WTC11 (cell line): Measurements from ENCODE around the gene PDZRN3. TPM values are rescaled to one million over a fixed set of nuclear protein-coding genes. Genes with fewer than 3 reads are reported as not detected.

Source experiments
- ATAC-seq: fragments of 200-7000 bp; cut with Tn5 transposase; 2 replicates; pipeline ENCODE4 v1.10.0; 2021; ENCODE audit warnings: mild to moderate bottlenecking, moderate library complexity
- CTCF ChIA-PET: fragments of 300-600 bp; sonication (Branson Sonifier 250); formaldehyde crosslinking; loops from one replicate; lab custom pipeline; 2021; ENCODE audit warnings: antibody characterized with exemption; lab: Charles Lee
- POLR2A ChIA-PET: fragments of 350-600 bp; sonication (Branson Sonifier 250); formaldehyde crosslinking; loops from one replicate; lab custom pipeline; 2021; ENCODE audit warnings: antibody characterized with exemption; lab: Charles Lee
- DNase-seq: peaks from one replicate; pipeline ENCODE4 v3.0.0; 2021; ENCODE audit warnings: low spot score
- H3K27ac Mint-ChIP-seq: 2 replicates; pipeline ENCODE4 v1.8.0; 2021; ENCODE audit warnings: mixed read lengths
- H3K27me3 Mint-ChIP-seq: 2 replicates; pipeline ENCODE4 v1.8.0; 2021; ENCODE audit warnings: low read depth, mild to moderate bottlenecking, moderate library complexity, mixed read lengths
- H3K36me3 Mint-ChIP-seq: 2 replicates; pipeline ENCODE4 v1.8.0; 2021; ENCODE audit warnings: mixed read lengths
- H3K4me1 Mint-ChIP-seq: 2 replicates; pipeline ENCODE4 v1.8.0; 2022; ENCODE audit warnings: mixed read lengths
- H3K4me3 Mint-ChIP-seq: 2 replicates; pipeline ENCODE4 v1.8.0; 2021; ENCODE audit warnings: mild to moderate bottlenecking, moderate library complexity, mixed read lengths
- H3K9me3 Mint-ChIP-seq: 2 replicates; pipeline ENCODE4 v1.8.0; 2021; ENCODE audit warnings: mixed read lengths
- NR1H2 ChIP-seq: sonication (generic); formaldehyde crosslinking; IDR thresholded peaks from 2 replicates; pipeline ENCODE4 v1.9.0; 2021; ENCODE audit warnings: mild to moderate bottlenecking, moderate library complexity, missing genetic modification reagents
- SMAD4 ChIP-seq: sonication (generic); formaldehyde crosslinking; IDR thresholded peaks from 2 replicates; pipeline ENCODE4 v1.8.0; 2022; ENCODE audit warnings: mild to moderate bottlenecking, missing genetic modification reagents
- SP1 ChIP-seq: sonication (generic); formaldehyde crosslinking; conservative IDR thresholded peaks from 2 replicates; pipeline ENCODE4 v1.8.1; 2022; ENCODE audit warnings: missing genetic modification reagents
- TCF7 ChIP-seq: sonication (generic); formaldehyde crosslinking; IDR thresholded peaks from 2 replicates; pipeline ENCODE4 v1.8.0; 2022; ENCODE audit warnings: mild to moderate bottlenecking, low read depth, missing genetic modification reagents, moderate library complexity
- TP53 ChIP-seq: sonication (generic); formaldehyde crosslinking; IDR thresholded peaks from 2 replicates; pipeline ENCODE4 v1.8.1; 2023; ENCODE audit warnings: mild to moderate bottlenecking, missing genetic modification reagents
- ZNF138 ChIP-seq: sonication (generic); formaldehyde crosslinking; conservative IDR thresholded peaks from 2 replicates; pipeline ENCODE4 v1.8.1; 2022; ENCODE audit warnings: mild to moderate bottlenecking, moderate library complexity, missing genetic modification reagents
- ZNF263 ChIP-seq: sonication (generic); formaldehyde crosslinking; IDR thresholded peaks from 2 replicates; pipeline ENCODE4 v1.8.1; 2022; ENCODE audit warnings: low read depth, mild to moderate bottlenecking, moderate library complexity, missing genetic modification reagents
- ZNF317 ChIP-seq: sonication (generic); formaldehyde crosslinking; IDR thresholded peaks from 2 replicates; pipeline ENCODE4 v1.8.1; 2023; ENCODE audit warnings: low read depth, mild to moderate bottlenecking, moderate library complexity, missing genetic modification reagents, borderline replicate concordance
- ZNF416 ChIP-seq: fragments of 250-450 bp; sonication (Bioruptor Pico); IDR thresholded peaks from 2 replicates; pipeline ENCODE4 v1.9.0; 2021; ENCODE audit warnings: mild to moderate bottlenecking, inconsistent platforms
- ZNF671 ChIP-seq: fragments of 250-450 bp; sonication (Bioruptor Pico); IDR thresholded peaks from 2 replicates; pipeline ENCODE4 v1.8.0; 2021; ENCODE audit warnings: mild to moderate bottlenecking
- total RNA-seq: library from RNA; stranded (reverse); gene quantifications from 3 replicates; pipeline ENCODE4 v1.2.3, GENCODE V29; 2021
- TF ChIP-seq, protein P1 (sequence below): sonication (generic); formaldehyde crosslinking; IDR thresholded peaks from 2 replicates; pipeline ENCODE4 v1.8.1; 2022; ENCODE audit warnings: low read depth, mild to moderate bottlenecking, moderate library complexity, missing genetic modification reagents, borderline replicate concordance
- TF ChIP-seq, protein P2 (sequence below): sonication (generic); formaldehyde crosslinking; conservative IDR thresholded peaks from 2 replicates; pipeline ENCODE4 v1.8.1; 2023; ENCODE audit warnings: mild to moderate bottlenecking, low read depth, missing genetic modification reagents, moderate library complexity
- TF ChIP-seq, protein P3 (sequence below): sonication (generic); formaldehyde crosslinking; IDR thresholded peaks from 2 replicates; pipeline ENCODE4 v1.8.1; 2023; ENCODE audit warnings: mild to moderate bottlenecking, missing genetic modification reagents
- TF ChIP-seq, protein P4 (sequence below): sonication (generic); formaldehyde crosslinking; conservative IDR thresholded peaks from 2 replicates; pipeline ENCODE4 v1.8.1; 2022; ENCODE audit warnings: mild to moderate bottlenecking, missing genetic modification reagents
- TF ChIP-seq, protein P5 (sequence below): sonication (generic); formaldehyde crosslinking; IDR thresholded peaks from 2 replicates; pipeline ENCODE4 v1.8.0; 2022; ENCODE audit warnings: mild to moderate bottlenecking, missing genetic modification reagents
- TF ChIP-seq, protein P6 (sequence below): fragments of 250-450 bp; sonication (Bioruptor Pico); IDR thresholded peaks from 2 replicates; pipeline ENCODE4 v1.8.0; 2021; ENCODE audit warnings: mild to moderate bottlenecking
- TF ChIP-seq, protein P7 (sequence below): fragments of 200-600 bp; IDR thresholded peaks from 2 replicates; pipeline ENCODE4 v1.8.0; 2022; ENCODE audit warnings: antibody characterized with exemption
- TF ChIP-seq, protein P8 (sequence below): sonication (generic); formaldehyde crosslinking; IDR thresholded peaks from 2 replicates; pipeline ENCODE4 v1.8.1; 2022; ENCODE audit warnings: mild to moderate bottlenecking, moderate library complexity, missing genetic modification reagents
- TF ChIP-seq, protein P9 (sequence below): sonication (generic); formaldehyde crosslinking; IDR thresholded peaks from 2 replicates; pipeline ENCODE4 v1.8.0; 2023; ENCODE audit warnings: mild to moderate bottlenecking, missing genetic modification reagents

PDZRN3 gene
- total RNA-seq, 1 experiment from 2014 or later = 9.5 TPM

DNA sequence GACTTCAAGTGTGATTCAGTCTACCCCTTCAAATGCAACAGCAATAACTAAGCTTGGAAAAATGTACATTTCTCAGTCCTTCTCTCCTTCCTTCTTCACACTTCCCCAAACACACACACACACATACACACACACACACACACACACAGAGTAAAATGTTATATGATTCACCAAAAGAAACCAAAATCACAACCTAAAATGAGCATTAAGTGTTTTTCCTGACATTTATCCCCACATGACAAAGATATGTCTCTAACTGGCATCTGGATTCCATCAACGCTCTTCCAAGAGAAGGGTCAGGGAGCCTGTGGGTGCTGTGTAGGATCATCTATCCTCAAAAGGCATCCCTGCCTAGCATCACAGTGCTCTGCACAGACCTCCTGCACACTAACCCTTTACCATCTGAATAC is 21.0 kb downstream of the PDZRN3 start:
- ChIA-PET POLR2A (interaction anchor here (1.4 kb wide), 1 partner anchor 18 kb away, joined by 3 read pairs; no protein-coding TSS in a partner anchor), CTCF (no interaction called here)
- DNase-seq (no peak), ATAC-seq (no peak)
- Mint-ChIP-seq H3K4me1 (peaks cover 13% of the 10 kb centered on the region), H3K36me3 (0 out of 2 replicates have a peak, but pooled peaks cover 2% of the 10 kb centered on the region), H3K4me3 (no peak overlapping the region), H3K27me3 (no peaks in the 10 kb centered on the region), H3K27ac (no peak overlapping the region), H3K9me3 (no peaks in the 10 kb centered on the region)
- no peak for TF ChIP-seq SMAD4 (CRISPR knock-in tag)
- TF ChIP-seq, protein P1, sequence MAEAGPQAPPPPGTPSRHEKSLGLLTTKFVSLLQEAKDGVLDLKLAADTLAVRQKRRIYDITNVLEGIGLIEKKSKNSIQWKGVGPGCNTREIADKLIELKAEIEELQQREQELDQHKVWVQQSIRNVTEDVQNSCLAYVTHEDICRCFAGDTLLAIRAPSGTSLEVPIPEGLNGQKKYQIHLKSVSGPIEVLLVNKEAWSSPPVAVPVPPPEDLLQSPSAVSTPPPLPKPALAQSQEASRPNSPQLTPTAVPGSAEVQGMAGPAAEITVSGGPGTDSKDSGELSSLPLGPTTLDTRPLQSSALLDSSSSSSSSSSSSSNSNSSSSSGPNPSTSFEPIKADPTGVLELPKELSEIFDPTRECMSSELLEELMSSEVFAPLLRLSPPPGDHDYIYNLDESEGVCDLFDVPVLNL (CRISPR knock-in tag) = no peak
- no peak for TF ChIP-seq SP1
- no peak for TF ChIP-seq TP53
- TF ChIP-seq, protein P2, sequence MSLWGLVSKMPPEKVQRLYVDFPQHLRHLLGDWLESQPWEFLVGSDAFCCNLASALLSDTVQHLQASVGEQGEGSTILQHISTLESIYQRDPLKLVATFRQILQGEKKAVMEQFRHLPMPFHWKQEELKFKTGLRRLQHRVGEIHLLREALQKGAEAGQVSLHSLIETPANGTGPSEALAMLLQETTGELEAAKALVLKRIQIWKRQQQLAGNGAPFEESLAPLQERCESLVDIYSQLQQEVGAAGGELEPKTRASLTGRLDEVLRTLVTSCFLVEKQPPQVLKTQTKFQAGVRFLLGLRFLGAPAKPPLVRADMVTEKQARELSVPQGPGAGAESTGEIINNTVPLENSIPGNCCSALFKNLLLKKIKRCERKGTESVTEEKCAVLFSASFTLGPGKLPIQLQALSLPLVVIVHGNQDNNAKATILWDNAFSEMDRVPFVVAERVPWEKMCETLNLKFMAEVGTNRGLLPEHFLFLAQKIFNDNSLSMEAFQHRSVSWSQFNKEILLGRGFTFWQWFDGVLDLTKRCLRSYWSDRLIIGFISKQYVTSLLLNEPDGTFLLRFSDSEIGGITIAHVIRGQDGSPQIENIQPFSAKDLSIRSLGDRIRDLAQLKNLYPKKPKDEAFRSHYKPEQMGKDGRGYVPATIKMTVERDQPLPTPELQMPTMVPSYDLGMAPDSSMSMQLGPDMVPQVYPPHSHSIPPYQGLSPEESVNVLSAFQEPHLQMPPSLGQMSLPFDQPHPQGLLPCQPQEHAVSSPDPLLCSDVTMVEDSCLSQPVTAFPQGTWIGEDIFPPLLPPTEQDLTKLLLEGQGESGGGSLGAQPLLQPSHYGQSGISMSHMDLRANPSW (CRISPR knock-in tag) = no peak

DNA sequence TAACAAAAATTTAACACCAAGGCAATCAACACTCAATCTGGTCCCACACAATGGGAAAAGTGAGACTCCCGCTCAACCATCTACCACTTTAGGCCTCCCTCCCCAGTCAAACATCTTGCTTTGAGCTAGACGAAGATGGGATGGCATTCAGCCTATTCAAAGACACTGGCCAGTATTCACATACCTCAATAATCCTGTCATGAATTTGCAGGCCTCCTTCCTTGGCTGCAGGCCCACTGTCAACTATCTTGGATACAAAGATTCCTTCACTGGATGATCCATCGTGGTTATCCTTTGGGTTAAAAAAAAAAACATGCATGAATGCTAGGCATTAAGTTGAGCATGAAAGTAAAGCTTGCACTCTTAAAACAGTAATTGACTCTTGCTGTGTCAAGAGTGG is 22.6 kb downstream of the PDZRN3 start:
- DNase-seq (no peak), ATAC-seq (no peak)
- POLR2A ChIA-PET = no interaction called here
- CTCF ChIA-PET = no interaction called here
- no peak overlapping the region for H3K27ac Mint-ChIP-seq
- TF ChIP-seq, protein P3, sequence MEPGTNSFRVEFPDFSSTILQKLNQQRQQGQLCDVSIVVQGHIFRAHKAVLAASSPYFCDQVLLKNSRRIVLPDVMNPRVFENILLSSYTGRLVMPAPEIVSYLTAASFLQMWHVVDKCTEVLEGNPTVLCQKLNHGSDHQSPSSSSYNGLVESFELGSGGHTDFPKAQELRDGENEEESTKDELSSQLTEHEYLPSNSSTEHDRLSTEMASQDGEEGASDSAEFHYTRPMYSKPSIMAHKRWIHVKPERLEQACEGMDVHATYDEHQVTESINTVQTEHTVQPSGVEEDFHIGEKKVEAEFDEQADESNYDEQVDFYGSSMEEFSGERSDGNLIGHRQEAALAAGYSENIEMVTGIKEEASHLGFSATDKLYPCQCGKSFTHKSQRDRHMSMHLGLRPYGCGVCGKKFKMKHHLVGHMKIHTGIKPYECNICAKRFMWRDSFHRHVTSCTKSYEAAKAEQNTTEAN (CRISPR knock-in tag) = no peak
- TF ChIP-seq, protein P4, sequence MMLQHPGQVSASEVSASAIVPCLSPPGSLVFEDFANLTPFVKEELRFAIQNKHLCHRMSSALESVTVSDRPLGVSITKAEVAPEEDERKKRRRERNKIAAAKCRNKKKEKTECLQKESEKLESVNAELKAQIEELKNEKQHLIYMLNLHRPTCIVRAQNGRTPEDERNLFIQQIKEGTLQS (CRISPR knock-in tag) = no peak
- TF ChIP-seq, protein P5, sequence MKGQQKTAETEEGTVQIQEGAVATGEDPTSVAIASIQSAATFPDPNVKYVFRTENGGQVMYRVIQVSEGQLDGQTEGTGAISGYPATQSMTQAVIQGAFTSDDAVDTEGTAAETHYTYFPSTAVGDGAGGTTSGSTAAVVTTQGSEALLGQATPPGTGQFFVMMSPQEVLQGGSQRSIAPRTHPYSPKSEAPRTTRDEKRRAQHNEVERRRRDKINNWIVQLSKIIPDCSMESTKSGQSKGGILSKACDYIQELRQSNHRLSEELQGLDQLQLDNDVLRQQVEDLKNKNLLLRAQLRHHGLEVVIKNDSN (CRISPR knock-in tag) = no peak
- TF ChIP-seq ZNF263 (CRISPR knock-in tag) (no peak), ZNF671 (CRISPR knock-in tag) (no peak)
- no peaks in the 10 kb centered on the region for H3K27me3 Mint-ChIP-seq
- peaks cover 8% of the 10 kb centered on the region for H3K4me1 Mint-ChIP-seq
- H3K36me3 Mint-ChIP-seq = 0 out of 2 replicates have a peak, but pooled peaks cover 2% of the 10 kb centered on the region
- H3K9me3 Mint-ChIP-seq = no peaks in the 10 kb centered on the region
- H3K4me3 Mint-ChIP-seq = no peak overlapping the region

DNA sequence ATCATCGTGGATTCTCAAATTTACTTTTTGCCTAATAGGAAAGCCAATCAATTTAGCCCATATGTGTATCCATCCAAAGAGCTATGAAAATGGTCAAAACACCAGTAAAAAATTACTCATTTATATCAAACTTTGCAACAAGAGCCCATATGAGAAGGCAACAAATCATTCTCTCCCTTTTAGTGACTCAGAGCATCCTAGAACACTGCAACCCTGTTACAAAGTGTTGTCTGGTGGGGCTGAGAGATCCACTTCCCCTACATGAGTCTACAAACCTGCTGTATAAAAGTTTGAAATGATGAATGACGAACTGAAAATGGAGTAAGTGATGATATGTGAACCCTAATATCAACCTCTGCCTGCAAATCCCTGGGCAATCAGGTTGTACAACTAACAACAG is 23.3 kb downstream of the PDZRN3 start:
- ChIA-PET CTCF (no interaction called here), POLR2A (no interaction called here)
- Mint-ChIP-seq H3K27ac (no peak overlapping the region), H3K27me3 (no peaks in the 10 kb centered on the region), H3K4me1 (peaks cover 8% of the 10 kb centered on the region), H3K9me3 (no peaks in the 10 kb centered on the region; the same call in 1 of the 2 replicates), H3K36me3 (0 out of 2 replicates have a peak, but pooled peaks cover 2% of the 10 kb centered on the region), H3K4me3 (no peak overlapping the region)
- ATAC-seq (no peak), DNase-seq (no peak)
- no peak for TF ChIP-seq TCF7 (CRISPR knock-in tag)
- no peak for TF ChIP-seq ZNF416 (CRISPR knock-in tag)
- TF ChIP-seq, protein P6, sequence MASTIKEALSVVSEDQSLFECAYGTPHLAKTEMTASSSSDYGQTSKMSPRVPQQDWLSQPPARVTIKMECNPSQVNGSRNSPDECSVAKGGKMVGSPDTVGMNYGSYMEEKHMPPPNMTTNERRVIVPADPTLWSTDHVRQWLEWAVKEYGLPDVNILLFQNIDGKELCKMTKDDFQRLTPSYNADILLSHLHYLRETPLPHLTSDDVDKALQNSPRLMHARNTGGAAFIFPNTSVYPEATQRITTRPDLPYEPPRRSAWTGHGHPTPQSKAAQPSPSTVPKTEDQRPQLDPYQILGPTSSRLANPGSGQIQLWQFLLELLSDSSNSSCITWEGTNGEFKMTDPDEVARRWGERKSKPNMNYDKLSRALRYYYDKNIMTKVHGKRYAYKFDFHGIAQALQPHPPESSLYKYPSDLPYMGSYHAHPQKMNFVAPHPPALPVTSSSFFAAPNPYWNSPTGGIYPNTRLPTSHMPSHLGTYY (CRISPR knock-in tag) = no peak
- no peak for TF ChIP-seq ZNF138
- TF ChIP-seq, protein P7, sequence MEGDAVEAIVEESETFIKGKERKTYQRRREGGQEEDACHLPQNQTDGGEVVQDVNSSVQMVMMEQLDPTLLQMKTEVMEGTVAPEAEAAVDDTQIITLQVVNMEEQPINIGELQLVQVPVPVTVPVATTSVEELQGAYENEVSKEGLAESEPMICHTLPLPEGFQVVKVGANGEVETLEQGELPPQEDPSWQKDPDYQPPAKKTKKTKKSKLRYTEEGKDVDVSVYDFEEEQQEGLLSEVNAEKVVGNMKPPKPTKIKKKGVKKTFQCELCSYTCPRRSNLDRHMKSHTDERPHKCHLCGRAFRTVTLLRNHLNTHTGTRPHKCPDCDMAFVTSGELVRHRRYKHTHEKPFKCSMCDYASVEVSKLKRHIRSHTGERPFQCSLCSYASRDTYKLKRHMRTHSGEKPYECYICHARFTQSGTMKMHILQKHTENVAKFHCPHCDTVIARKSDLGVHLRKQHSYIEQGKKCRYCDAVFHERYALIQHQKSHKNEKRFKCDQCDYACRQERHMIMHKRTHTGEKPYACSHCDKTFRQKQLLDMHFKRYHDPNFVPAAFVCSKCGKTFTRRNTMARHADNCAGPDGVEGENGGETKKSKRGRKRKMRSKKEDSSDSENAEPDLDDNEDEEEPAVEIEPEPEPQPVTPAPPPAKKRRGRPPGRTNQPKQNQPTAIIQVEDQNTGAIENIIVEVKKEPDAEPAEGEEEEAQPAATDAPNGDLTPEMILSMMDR = no peak
- TF ChIP-seq, protein P8, sequence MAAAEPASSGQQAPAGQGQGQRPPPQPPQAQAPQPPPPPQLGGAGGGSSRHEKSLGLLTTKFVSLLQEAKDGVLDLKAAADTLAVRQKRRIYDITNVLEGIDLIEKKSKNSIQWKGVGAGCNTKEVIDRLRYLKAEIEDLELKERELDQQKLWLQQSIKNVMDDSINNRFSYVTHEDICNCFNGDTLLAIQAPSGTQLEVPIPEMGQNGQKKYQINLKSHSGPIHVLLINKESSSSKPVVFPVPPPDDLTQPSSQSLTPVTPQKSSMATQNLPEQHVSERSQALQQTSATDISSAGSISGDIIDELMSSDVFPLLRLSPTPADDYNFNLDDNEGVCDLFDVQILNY (CRISPR knock-in tag) = no peak
- TF ChIP-seq, protein P9, sequence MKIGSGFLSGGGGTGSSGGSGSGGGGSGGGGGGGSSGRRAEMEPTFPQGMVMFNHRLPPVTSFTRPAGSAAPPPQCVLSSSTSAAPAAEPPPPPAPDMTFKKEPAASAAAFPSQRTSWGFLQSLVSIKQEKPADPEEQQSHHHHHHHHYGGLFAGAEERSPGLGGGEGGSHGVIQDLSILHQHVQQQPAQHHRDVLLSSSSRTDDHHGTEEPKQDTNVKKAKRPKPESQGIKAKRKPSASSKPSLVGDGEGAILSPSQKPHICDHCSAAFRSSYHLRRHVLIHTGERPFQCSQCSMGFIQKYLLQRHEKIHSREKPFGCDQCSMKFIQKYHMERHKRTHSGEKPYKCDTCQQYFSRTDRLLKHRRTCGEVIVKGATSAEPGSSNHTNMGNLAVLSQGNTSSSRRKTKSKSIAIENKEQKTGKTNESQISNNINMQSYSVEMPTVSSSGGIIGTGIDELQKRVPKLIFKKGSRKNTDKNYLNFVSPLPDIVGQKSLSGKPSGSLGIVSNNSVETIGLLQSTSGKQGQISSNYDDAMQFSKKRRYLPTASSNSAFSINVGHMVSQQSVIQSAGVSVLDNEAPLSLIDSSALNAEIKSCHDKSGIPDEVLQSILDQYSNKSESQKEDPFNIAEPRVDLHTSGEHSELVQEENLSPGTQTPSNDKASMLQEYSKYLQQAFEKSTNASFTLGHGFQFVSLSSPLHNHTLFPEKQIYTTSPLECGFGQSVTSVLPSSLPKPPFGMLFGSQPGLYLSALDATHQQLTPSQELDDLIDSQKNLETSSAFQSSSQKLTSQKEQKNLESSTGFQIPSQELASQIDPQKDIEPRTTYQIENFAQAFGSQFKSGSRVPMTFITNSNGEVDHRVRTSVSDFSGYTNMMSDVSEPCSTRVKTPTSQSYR (CRISPR knock-in tag) = no peak
- no peak for TF ChIP-seq NR1H2 (CRISPR knock-in tag)
- no peak for TF ChIP-seq ZNF317 (CRISPR knock-in tag)
